Activated T-cell treated with anti-CD3 and anti-CD28 coated beads, Interleukin-2, amount 50 U/mL, for 1 hour (primary cell): Measurements from ENCODE around the gene GFPT2.

Source experiments
- DNase-seq: peaks from one replicate; pipeline ENCODE4 v3.0.0-alpha.2; 2020

GFPT2 gene

GRCh38 chr5:180332861-180333260 is 20.3 kb downstream of the GFPT2 start:
- no peak for DNase-seq

- DNase-seq = no peak
Measured at GRCh38 chr5:180332051-180332517, 21.1 kb downstream of the GFPT2 start.

GRCh38 chr5:180331647-180331950 is 21.5 kb downstream of the GFPT2 start:
- no peak for DNase-seq

DNA sequence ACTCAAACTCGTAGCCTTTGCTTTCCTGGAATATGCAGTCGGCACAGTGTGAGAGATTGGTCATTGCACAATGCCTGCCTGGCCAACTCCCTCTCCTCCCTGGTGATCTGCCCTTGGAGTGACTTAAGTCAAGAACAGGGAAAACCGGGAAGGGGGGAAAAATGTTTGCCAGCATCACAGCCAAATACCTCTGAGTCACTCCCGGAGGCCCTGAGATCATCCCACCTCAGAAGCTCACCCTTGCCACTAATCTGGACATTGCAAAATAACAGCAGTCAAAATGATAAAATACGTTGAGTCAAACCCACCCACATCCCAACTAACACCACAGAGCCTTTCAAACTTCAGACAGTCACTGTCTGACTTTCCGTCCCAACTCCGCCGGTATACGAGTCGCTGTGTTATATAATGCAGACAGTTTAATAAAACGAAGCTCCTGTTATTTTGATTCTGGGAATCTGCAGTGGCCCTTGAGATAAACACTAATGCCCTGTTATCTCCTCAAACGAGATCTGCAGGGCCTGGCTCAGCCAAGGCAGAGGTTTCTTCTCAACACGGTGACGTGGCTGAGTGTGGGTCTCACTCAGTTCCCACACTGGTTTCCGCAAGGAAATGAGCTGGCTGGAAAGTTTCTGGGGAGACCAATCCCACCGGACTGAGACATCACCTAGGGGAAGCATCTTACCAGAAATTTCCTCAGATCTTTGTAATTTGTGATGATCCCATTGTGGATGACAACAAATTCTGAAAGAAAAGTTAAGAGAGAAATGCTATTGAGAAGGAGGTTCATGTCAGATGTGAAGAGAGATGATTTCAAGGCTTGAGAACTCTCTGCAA is 22.1 kb downstream of the GFPT2 start:
- no peak for DNase-seq

DNA sequence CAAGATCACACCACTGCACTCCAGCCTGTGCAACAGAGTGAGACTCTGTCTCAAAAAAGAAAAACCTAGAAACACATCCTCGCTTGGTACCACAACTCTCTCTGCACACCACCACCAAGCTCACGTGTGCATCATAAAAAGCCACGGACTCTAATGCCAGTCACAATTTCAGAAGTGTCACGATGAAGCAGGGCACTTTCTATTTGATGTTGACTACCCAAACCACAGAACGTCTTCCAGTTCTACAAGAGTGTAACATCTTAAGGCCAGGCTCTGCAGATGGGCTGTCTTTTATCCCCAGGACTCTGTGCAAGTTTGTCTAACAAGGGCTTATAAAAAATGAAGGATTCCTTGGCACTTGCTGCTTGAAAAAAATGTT is 22.9 kb downstream of the GFPT2 start:
- no peak for DNase-seq

DNA sequence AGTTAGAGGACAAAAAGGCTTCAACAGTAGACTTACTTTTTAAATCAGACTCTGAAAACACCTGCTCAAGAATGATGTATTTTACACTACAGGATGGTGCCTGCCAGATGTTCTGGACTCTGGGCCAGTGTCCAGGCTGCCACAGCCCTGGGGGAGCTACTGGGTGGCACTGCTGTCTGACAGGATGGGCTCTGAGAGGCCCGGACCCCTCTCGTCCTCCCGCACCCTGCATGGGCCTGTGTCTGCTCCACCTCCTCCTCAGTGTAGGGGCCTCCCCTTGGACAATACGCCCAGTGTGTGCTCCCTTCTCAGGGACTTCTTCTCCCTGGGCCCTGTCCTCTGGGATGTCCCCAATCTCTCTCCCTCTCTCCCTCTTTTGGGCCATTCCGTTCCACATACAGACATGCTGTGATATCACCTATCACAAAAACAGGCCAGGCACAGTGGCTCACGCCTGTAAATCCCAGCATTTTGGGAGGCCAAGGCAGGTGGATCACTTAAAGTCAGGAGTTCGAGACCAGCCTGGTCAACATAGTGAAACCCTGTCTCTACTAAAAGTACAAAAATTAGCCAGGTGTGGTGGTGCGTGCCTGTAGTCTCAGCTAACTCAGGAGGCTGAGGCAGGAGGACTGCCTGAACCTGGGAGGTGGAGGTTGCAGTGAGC is 23.4 kb downstream of the GFPT2 start:
- no peak for DNase-seq

DNA sequence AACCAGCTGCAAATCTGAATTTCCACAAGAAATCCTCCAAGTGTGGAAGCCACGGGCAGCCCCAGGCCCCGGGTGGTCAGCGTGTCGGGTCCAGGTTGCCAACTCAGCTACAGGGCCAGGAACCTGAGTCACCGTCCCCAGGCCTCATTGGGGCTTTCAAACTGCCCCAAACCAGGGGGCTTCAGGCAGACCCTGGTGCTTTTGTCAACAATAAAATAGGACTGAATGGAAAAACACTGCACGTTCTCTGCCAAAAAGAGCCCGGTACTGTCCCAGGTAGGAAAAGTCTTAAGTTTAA is 24.0 kb downstream of the GFPT2 start:
- DNase-seq = no peak

GRCh38 chr5:180328296-180329137 is 24.6 kb downstream of the GFPT2 start:
- DNase-seq = peak; percentile 86

- no peak for DNase-seq
Measured at GRCh38 chr5:180326989-180327565, 26.1 kb downstream of the GFPT2 start.

GRCh38 chr5:180324601-180324950 is 28.6 kb downstream of the GFPT2 start:
- no peak for DNase-seq

DNA sequence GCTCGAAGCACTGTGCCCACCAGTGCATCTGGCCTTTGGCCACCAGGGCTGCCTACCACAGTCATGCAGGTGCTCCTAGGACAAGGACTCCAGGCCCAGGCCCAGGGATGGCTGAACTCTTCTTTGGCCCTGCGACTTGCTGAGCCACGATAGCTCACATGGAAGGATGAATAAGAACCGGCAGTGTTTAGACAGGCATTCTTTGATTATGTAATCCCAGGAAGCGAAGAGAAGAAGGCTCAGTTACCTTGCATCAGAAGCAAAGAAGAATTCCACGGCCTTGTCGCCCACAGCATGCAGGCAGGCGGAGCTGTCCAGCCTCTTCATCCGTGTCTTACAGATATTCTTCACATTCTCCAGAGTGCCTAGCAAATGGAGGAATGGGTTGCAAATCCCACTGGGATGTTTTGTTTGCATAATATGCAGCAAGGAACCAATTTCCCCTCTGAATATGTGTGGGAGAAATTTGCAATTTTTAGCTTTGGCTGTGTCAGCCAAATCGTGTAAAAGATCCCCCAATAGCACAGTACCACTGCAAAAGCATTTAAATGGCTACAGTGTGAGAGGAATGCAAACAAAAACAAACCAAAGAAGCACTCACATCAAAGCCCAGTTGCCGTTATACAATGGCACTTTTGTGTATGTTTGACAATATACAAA is 29.1 kb downstream of the GFPT2 start:
- DNase-seq = no peak

DNA sequence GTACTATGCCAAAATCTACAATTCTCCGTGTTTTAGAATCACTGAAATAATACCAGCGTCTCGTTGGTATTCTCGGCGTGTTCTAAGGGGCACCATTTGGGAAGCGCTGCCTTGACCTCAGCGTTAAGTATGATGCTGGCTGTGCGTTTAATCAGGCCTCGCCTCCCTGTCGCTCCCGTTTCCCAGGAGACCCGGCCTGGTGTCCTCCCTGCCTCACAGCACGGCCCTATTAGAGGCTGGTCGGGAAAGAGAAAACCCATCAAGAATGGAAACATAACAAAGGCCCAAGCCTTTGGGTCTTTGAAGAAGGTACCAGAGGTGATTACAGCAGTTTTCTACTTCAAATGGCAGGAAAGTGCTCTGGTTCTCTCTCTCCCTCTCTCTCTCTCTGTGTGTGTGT is 30.0 kb downstream of the GFPT2 start:
- no peak for DNase-seq

GRCh38 chr5:180318456-180319089 is 34.6 kb downstream of the GFPT2 start:
- DNase-seq = no peak

DNA sequence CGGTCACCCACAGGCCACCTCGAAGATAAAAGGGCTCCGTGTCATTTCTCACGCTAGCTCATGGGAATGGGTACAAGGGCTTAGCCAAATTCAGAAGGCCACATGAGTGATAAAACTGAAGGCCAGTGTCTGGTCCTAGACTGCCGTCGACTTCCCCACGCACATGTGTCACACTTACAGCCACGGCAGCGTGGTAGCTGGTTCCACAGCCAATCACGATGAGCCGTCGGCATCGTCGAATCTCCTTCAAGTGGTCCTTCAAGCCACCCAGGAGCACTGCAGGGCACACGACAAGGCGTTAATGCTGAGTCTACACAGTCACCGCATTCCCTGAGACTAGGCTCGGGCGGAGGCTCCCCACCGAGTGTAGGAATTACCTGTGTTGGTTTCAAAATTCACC is 36.5 kb downstream of the GFPT2 start:
- DNase-seq = no peak

DNA sequence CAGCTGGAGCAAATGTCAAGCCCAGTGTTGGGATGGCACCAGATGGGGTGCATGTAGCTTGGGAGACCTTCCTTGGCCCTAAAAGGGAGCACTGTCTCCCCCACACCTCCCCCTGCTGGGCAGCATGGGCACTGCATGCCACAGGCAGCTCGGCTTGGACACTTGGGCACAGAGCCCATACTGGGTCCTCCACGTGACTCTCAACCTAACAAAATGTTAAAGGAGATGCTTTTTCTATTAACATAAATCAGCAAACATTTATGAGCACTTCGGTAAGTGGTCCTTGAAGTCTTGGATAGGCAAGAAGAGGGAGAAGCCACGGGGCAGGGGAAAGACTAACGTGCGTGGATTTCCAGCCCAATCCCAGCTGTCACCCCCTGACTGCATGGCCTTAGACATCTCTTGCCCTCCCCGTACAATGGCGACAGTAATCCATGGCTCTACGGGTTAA is 37.3 kb downstream of the GFPT2 start:
- peak; percentile 80 for DNase-seq

GRCh38 chr5:180313677-180314505 is 39.2 kb downstream of the GFPT2 start:
- no peak for DNase-seq

DNA sequence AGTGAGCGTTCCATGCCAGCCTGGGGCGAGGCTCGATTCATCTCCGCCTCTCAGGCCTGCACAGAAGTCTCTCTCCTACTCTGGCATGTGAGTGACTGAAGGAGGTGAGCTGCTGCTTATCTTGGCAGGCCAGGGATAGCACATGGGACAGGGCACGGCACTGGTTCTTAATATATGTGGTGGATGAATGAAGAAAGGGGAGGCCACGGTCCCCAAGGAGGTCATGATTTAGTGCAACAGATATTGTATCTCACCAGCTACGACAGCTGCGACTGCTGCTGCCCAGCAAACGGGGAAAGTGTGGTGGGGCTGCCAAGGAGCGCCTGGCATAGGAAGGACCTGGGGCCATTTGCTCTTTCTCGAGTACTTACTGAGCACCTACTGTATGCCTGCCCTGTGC is 41.9 kb downstream of the GFPT2 start:
- DNase-seq = no peak

- DNase-seq = no peak
Measured at GRCh38 chr5:180306796-180307195, 46.3 kb downstream of the GFPT2 start.

- DNase-seq = no peak
Measured at GRCh38 chr5:180305481-180305880, 47.7 kb downstream of the GFPT2 start.

DNA sequence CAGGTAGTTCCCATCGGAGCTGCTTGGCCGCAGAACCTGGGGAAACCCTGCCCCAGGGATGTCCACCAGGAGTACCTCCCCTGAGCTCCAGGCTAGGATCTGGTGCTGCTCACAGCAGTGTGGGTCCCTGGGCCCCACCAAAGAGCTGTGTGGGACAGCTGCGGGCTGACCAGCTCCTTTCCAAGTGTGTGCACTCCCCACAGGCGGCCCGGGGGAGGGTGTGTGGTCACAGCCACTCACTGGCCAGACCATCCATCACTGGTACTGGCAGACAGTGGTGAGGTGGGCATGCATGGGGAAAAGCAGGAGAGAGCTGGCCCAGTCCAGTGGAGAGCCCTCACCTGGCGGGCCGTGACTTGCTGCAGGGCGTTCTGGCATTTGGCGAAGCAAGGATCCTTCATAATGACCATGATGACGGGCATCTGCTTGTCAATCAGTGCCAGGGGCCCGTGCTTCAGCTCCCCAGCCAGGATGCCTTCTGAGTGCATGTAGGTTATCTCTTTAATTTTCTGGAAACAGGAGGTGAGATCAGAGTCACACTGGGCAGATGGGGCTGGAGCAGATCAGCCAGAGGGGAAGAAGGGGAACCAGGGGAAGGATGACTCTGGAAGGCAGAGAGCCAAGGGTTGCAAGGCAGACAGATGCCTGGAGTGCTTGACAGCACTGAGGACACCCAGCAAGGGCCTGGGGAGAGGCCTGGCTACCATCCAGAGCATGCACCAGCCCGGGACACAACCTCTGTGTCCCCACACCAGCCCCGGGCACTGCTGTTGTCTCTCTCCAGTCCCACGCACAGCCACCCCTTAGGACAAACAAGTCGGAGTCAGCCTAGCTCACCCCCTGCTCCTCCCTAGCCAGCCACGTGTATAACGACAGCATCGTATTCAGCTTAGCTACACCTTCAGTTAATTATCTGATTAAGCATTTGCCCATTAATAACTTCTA is 48.4 kb downstream of the GFPT2 start:
- no peak for DNase-seq

DNA sequence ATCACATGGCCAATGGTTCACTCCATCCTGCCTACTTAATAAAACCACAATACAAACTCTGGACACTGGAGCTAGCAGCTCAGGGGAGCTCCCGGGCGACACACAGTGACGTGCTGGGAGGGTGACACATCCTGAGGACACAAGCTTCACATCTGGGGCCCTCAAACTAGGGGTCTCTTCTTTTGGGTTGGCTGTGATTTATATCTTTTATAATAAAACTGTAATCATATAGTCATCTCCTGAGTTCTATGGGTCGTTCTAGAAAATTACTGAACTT is 49.2 kb downstream of the GFPT2 start:
- DNase-seq = no peak
